Inferior parietal cortex (tissue), 1 donor: ENCODE measurements around the gene STK33.

ENCODE experiments used
- DNase-seq: peaks from one replicate; pipeline ENCODE4 v3.0.0-alpha.2; 2016; ENCODE audit errors: extremely low spot score

STK33 gene

DNA sequence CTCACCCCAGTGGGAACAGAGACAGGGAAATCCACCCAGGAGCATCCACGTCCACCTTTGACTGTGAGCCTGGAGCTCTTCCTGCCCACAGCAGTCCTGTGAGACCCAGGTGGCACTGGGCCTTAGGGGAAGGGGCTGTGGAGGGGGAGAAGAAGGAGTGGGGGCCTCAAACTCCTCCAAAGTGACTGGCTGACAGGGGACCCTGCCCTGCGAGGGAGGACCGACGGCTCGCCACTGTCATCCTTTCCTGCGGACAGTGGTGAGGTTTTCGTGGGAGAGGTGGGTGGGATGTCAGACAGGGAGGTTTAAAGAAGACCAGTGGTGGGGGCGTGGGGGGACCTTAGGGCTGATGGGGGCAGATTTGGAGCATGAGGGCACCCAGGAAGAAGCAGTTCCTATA is 237.8 kb downstream of the STK33 start:
- no peak for DNase-seq

DNA sequence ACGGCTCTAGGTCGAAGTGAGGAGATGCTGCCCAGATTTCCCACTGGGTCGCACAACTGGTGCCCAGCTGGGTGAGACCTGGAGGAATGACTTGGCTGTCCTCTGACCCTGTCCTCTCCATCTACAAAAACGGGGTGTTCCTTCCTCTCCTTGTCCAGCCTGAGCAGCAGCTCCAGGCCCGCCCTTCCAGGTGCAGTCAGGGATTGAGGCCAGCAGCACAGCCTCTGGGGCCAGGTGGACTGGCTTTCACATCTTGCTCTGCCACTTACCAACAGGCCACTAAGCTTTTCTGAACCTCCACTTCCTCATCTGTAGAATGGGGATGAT is 238.6 kb downstream of the STK33 start:
- DNase-seq, result no peak

DNA sequence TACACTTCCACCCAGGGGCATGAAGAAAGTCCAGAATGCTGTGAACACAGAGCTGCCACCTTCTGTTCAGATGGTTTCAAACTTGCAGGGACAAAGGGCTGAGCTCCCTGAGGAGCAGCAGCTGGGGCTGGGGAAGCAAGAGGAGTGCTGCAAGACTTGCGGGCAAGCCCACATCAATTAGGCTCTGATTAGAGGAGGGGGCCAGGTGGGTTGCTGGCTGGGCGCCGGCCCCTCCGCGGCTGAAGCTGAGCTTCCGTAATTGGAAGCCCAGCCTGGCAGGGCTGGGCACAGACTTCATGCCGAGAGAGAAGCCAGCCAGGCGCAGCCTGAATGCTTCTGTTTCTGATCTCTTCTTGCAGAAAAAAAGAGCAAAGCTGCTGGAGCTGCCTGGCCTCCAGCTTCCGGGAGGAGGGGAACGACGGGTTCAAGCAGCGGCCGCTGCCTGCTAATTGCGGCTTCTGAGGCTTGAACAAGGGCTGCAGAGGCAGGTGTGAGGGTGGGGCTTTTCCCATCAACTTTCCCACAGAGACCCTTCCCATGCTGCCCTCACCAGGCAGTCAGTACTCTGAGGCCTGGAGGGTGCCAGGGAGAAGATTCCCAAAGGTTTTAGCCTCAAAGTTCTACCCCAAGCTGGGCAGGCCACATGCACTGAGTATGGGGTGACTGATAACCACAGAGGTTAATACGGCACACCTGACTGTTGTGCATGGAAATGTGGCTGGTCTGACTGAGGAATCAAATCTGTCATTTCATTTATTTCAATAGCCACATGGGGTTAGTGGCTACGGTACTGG is 239.2 kb downstream of the STK33 start:
- DNase-seq, result peak; percentile 38

GRCh38 chr11:8352876-8353505 is 241.0 kb downstream of the STK33 start:
- no peak for DNase-seq

DNA sequence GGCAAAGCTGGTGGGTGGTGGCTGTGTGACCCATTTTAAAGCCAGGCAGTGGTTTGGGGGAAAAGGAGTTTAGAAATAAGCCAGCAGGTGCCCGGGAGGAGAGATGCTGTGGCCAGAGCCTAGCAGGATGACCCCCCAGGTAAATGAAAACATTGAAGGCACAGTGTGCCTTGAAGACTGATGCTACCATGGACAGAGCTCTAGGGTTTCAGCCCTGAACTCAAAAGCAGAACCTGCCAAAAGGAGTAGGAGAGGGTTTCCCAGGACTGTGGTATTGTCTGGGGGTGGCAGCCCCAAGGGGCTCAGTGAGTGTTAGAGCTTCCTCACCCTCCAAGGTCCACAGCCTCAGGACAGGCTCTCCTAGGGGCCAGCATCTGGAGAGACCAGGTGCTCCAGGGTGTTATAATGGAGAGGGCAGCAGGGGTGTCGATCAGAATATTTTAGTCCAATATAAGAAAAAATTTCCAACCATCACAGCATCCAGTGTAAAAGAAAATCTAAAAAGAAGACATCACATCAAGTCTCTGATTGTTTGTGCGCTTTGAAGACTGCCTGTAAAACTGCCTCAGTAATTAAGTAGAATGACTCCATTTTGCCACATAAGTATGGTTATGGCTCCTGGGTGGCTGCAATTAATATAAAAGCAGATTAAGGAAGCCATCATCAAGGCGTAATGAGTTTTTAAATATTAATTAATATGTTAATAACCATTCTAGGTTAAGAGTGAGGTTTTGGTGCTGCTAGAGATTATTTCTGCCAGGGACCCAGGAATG is 241.7 kb downstream of the STK33 start:
- no peak for DNase-seq

DNA sequence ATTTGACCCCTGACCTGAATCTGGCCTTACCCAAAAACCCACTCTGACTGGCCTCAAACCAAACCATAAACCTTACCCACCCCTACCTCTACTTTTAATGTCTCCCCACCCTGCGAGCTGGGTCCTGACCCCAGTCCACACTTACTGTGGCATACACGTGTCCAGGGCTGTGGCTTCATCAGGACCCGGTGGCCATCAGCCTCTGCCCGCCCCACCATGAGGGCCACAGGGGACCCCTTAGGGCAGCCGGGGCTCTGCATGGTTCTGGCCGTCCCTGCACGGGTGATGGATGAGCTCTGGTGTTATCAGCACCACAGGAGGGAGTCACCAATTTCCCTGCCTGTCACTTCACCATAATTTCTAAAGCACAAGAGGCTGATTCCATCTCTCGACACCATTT is 242.8 kb downstream of the STK33 start:
- no peak for DNase-seq

GRCh38 chr11:8347978-8348377 is 246.1 kb downstream of the STK33 start:
- no peak for DNase-seq

DNA sequence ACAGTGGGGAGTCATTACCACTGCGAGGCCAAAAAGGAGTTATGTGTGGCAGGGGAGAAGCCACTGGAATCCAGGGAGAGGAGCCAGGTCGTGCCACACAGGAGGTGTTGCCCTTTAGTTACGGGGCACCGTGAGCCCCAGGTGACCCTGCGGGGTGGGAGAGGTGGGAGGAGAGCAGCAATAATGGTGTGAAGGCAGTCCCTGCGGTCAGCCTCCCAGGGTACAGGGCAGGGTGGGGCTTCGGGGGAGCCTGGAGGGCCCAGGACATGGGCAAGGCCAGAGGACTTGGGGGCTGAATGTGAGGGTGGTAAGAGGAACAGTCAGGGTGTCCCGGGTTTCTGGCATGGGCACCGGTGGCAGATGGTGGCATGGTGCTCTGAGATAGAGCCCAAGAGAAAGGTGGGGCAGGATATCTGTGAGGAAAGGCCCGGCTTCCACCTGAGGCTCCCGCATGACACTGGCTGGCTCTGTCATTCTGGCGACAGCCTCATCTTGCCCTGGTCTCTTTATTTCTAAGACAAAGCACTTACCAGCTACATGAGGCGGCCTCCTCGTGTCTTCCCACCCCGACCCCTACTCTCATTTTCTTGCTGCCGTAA is 247.8 kb downstream of the STK33 start:
- no peak for DNase-seq

GRCh38 chr11:8345179-8345578 is 248.8 kb downstream of the STK33 start:
- no peak for DNase-seq

GRCh38 chr11:8344346-8344745 is 249.7 kb downstream of the STK33 start:
- DNase-seq, result no peak

DNA sequence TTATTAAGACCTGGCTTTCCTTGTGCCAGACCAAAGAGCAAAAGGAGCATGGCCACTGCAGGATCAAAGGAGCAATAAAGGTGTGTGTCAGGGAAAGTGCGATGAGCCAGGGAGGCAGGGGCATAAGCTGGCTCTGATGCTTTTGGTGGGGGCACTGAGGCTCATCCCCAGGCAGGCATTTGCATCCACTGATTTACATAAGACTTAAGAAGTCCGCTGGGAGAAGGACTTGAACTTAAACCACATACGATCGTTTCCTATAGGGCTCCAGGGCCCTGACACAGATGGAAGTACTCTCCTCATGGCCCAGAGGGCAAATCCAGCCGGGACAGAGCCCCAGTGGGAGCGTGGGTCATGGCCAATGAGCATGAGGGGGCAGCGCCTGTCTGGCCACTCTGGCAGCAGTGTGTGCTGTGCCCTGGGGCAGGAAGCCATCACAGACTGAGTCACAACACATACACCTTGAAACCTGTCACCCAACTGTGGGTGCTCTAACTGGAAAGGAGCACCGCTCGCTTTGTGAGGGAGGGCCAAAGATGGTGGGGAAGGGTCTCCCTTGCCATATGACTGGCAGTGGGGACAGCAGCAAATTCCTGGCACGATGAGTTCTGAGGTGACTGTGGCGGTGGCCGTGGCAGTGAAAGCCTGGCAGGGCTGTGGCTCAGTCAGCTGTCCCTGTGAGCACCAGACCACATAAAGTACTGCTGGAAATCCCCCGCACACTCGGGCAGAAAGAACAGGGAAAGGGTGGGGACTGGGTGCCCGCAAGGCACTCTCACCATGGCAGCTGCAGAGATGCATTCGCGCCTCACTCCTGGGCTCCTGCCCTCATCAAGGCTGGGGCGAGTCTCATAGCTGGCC is 251.0 kb downstream of the STK33 start:
- no peak for DNase-seq

DNA sequence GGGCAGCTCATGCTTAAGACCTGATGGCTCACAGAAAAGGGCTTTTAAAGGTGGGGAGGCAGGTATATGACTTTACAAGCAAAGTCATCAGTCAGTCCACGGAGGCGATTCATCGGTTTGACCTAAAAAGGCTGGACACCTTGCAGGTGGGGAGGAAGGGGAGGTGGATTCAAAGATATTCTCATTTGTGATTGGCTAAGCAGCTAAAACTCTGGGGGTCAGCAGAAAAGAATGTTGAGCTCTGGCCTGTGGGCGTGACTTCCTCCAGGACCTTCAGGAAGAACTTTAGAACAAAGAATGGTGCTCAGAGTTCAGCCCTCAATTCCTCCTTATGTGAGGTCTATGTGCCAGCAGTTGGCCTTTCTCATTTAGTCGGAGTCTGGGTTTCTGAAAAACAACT is 252.0 kb downstream of the STK33 start:
- no peak for DNase-seq
